Mesodermal cell (in vitro differentiated cells): ENCODE measurements around the gene FAF2.
"Not testable (repeated sequence)": the region's sequence is repeated elsewhere in the genome, so short reads cannot be mapped to it uniquely, and the experiment has no call there.

Source experiments
- H3K27ac ChIP-seq: 2 replicates; pipeline ENCODE4 v1.7.0; 2013; ENCODE audit warnings: mild to moderate bottlenecking, low read depth, low read length, moderate library complexity; ENCODE audit not compliant: severe bottlenecking
- H3K36me3 ChIP-seq: 2 replicates; pipeline ENCODE4 v1.7.1; 2013; ENCODE audit warnings: mild to moderate bottlenecking, low read length, moderate library complexity; ENCODE audit not compliant: control insufficient read depth, insufficient read depth
- H3K4me1 ChIP-seq: one replicate; pipeline ENCODE4 v1.7.1; 2013; ENCODE audit warnings: mild to moderate bottlenecking, low read length; ENCODE audit not compliant: insufficient read depth, control insufficient read depth, poor library complexity, severe bottlenecking
- H3K4me3 ChIP-seq: 2 replicates; pipeline ENCODE4 v1.7.0; 2013; ENCODE audit warnings: low read length, control low read depth, mild to moderate bottlenecking; ENCODE audit not compliant: insufficient read depth, poor library complexity, severe bottlenecking; ENCODE audit errors: extremely low read depth
- H3K9me3 ChIP-seq: 2 replicates; pipeline ENCODE4 v1.7.1; 2013; ENCODE audit warnings: mild to moderate bottlenecking, low read length, moderate library complexity; ENCODE audit not compliant: control insufficient read depth
- WGBS, 2 experiments: methylation state at CpG; one replicate each; pipeline ENCODE4 v1.1.5; 2013; ENCODE audit warnings: missing lambda C conversion rate in 2 of 2; ENCODE audit not compliant: insufficient coverage in 2 of 2; 5-methylcytosine and 5-hydroxymethylcytosine counted together

The FAF2 gene

GRCh38 chr5:176440927-176441706 is 7.1 kb upstream of the FAF2 start:
- 90 to 98% methylated on average over 6 to 10 of the region's 10 CpGs for WGBS, 2 experiments
- Histone ChIP-seq H3K9me3 (no peaks in the 10 kb centered on the region), H3K4me3 (no peak overlapping the region), H3K4me1 (peaks cover 14% of the 10 kb centered on the region), H3K36me3 (no peaks in the 10 kb centered on the region), H3K27ac (no peak overlapping the region)

- no peaks in the 10 kb centered on the region for H3K9me3 ChIP-seq
- no peaks in the 10 kb centered on the region for H3K36me3 ChIP-seq
- peaks cover 14% of the 10 kb centered on the region for H3K4me1 ChIP-seq
- H3K27ac ChIP-seq, result peak overlapping the region; percentile 60
- H3K4me3 ChIP-seq, result no peak overlapping the region
- 36 to 40% methylated on average over 2 to 4 of the region's 5 CpGs for WGBS, 2 experiments
Measured at GRCh38 chr5:176441921-176442323, 6.3 kb upstream of the FAF2 start.

DNA sequence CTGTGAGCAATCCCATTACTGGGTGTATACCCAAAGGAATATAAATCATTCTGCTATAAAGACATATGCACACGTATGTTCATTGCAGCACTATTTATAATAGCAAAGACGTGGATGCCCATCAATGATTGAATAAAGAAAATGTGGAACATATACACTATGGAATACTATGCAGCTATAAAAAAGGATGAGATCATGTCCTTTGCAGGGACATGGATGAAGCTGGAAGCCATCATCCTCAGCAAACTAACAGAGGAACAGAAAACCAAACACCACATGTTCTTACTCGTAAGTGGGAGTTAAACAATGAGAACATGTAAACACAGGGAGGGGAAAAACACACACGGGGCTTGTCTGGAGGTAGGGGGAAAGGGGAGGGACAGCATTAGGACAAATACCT is 5.3 kb upstream of the FAF2 start:
- WGBS, 2 experiments, result 60 to 100% methylated on average over 1 to 2 of the region's 4 CpGs
- H3K4me3 ChIP-seq, H3K27ac ChIP-seq: not testable (repeated sequence)

DNA sequence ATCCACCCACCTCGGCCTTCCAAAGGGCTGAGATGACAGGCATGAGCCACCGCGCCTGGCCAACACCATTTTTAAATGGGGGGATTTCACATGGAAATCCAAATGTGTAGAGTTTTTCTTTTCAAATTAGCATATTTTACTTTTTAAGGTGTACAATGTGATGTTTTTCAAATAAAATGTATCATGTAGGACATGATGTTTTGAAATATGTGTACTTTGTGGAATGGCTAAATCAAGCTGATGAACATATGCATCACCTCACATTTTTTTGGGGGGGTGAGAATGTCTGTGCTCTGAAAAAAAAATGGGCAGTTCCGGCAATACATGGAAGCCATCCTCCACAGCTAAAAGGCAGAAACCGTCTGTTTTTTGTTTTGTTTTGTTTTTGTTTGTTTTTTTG is 3.4 kb upstream of the FAF2 start:
- Histone ChIP-seq H3K27ac (no peak overlapping the region), H3K9me3 (no peaks in the 10 kb centered on the region)
- 90 to 100% methylated on average over 1 to 2 of the region's 5 CpGs for WGBS, 2 experiments

More for the DNA sequence above, 5.3 kb upstream of the FAF2 start:
- not testable (repeated sequence) for H3K9me3 ChIP-seq, H3K36me3 ChIP-seq
- peaks cover 14% of the 10 kb centered on the region for H3K4me1 ChIP-seq

GRCh38 chr5:176446028-176446665 is 2.0 kb upstream of the FAF2 start:
- no peak overlapping the region for H3K4me3 ChIP-seq
- peaks cover 10% of the 10 kb centered on the region for H3K36me3 ChIP-seq
- no peaks in the 10 kb centered on the region for H3K9me3 ChIP-seq
- no peak overlapping the region for H3K27ac ChIP-seq
- WGBS, 2 experiments, result 90 to 94% methylated on average over 6 of the region's 9 CpGs
- H3K4me1 ChIP-seq, result peaks cover 11% of the 10 kb centered on the region

More for the DNA sequence above, 3.4 kb upstream of the FAF2 start:
- Histone ChIP-seq H3K36me3 (peaks cover under 1% of the 10 kb centered on the region), H3K4me3 (no peak overlapping the region), H3K4me1 (peaks cover 14% of the 10 kb centered on the region)

GRCh38 chr5:176446884-176447590 is 1.1 kb upstream of the FAF2 start:
- Histone ChIP-seq H3K4me1 (peaks cover 3% of the 10 kb centered on the region), H3K27ac (peak overlapping the region; percentile 94), H3K36me3 (peaks cover 11% of the 10 kb centered on the region), H3K4me3 (peak overlapping the region; percentile 99), H3K9me3 (no peaks in the 10 kb centered on the region)
- WGBS, 2 experiments, result 22 to 25% methylated on average over 23 to 27 of the region's 27 CpGs

GRCh38 chr5:176447591-176447977 is 601 bp upstream of the FAF2 start:
- no peaks in the 10 kb centered on the region for H3K4me1 ChIP-seq
- WGBS, 2 experiments, result 0% methylated on average over 34 of the region's 34 CpGs
- peaks cover 16% of the 10 kb centered on the region for H3K36me3 ChIP-seq
- peak overlapping the region; percentile 94 for H3K27ac ChIP-seq
- H3K9me3 ChIP-seq, result no peaks in the 10 kb centered on the region
- H3K4me3 ChIP-seq, result peak overlapping the region; percentile 99

GRCh38 chr5:176450077-176450476 is 1.9 kb downstream of the FAF2 start:
- H3K4me1 ChIP-seq, result no peaks in the 10 kb centered on the region
- peaks cover 38% of the 10 kb centered on the region for H3K36me3 ChIP-seq
- no peak overlapping the region for H3K27ac ChIP-seq
- no peak overlapping the region for H3K4me3 ChIP-seq
- H3K9me3 ChIP-seq, result no peaks in the 10 kb centered on the region
- WGBS, 2 experiments, result no CpG with 5 or more reads among the region's 1 CpG

- 96 to 100% methylated on average over 3 of the region's 4 CpGs for WGBS, 2 experiments
- H3K4me1 ChIP-seq, result no peaks in the 10 kb centered on the region
- H3K36me3 ChIP-seq, result peaks cover 52% of the 10 kb centered on the region
- H3K27ac ChIP-seq, result no peak overlapping the region
- H3K9me3 ChIP-seq, result no peaks in the 10 kb centered on the region
- no peak overlapping the region for H3K4me3 ChIP-seq
Measured at GRCh38 chr5:176454724-176455394, 6.7 kb downstream of the FAF2 start.

DNA sequence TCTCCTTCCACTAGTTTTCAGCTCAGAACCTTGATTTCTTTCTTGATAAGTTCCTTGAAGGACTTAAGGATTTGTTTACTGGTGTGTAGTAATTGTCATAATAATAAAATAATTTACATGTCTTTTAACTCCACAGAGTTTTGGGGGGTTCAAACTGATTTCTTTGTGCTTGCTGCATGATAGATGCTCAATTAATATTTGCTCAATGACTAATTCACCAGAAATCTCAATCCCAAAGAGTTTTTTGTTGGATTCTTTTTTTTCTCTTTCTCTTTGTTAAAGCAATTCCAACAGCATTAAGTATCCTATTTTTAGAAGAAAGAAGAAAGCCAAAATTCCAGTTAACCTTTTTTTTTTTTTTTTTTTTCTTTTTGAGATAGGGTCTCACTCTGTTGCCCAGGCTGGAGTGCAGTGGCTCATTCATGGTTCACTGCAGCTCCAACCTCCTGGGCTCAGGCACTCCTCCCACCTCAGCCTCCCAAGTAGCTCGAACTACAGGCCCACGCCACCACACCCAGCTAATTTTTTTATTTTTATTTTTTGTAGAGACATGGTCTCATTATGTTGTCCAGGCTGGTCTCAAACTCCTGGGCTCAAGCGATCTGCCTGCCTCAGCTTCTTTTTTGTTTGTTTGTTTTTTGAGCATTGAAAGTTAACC is 10.8 kb downstream of the FAF2 start:
- H3K9me3 ChIP-seq, result no peaks in the 10 kb centered on the region
- no peak overlapping the region for H3K4me3 ChIP-seq
- no peaks in the 10 kb centered on the region for H3K4me1 ChIP-seq
- no peak overlapping the region for H3K27ac ChIP-seq
- 100% methylated on average over 1 of the region's 3 CpGs for WGBS, 2 experiments
- peaks cover 25% of the 10 kb centered on the region for H3K36me3 ChIP-seq
